ENCODE measurements around the gene IL31. TPM values are rescaled to one million over a fixed set of nuclear protein-coding genes. Genes with fewer than 3 reads are reported as not detected.
A peak's percentile ranks its signal among the peaks of the same experiment; 100 is the strongest.

The IL31 gene
- total RNA-seq, 1 experiment from 2014 or later = not detected

GRCh38 chr12:122133192-122133950 lies 40.6 kb downstream of the IL31 start:
- DNase-seq (ENCODE audit: extremely low read depth, low read depth) = no peak

- no peak for DNase-seq (ENCODE audit: extremely low read depth, low read depth)
Measured at GRCh38 chr12:122130150-122130549, 43.9 kb downstream of the IL31 start.

GRCh38 chr12:122129131-122129530 lies 44.9 kb downstream of the IL31 start:
- DNase-seq (ENCODE audit: extremely low read depth, low read depth) = no peak

GRCh38 chr12:122128481-122128880 lies 45.5 kb downstream of the IL31 start:
- DNase-seq (ENCODE audit: extremely low read depth, low read depth) = no peak

GRCh38 chr12:122127839-122128238 lies 46.2 kb downstream of the IL31 start:
- no peak for DNase-seq (ENCODE audit: extremely low read depth, low read depth)

- DNase-seq (ENCODE audit: extremely low read depth, low read depth) = peak; percentile 49
Measured at GRCh38 chr12:122126713-122127597, 47.1 kb downstream of the IL31 start.

- DNase-seq (ENCODE audit: extremely low read depth, low read depth) = no peak
Measured at GRCh38 chr12:122126342-122126635, 47.7 kb downstream of the IL31 start.

GRCh38 chr12:122125452-122126341 lies 48.3 kb downstream of the IL31 start:
- DNase-seq (ENCODE audit: extremely low read depth, low read depth) = no peak

- DNase-seq (ENCODE audit: extremely low read depth, low read depth) = no peak
Measured at GRCh38 chr12:122124370-122124769, 49.7 kb downstream of the IL31 start.

GRCh38 chr12:122123761-122124145 lies 50.3 kb downstream of the IL31 start:
- no peak for DNase-seq (ENCODE audit: extremely low read depth, low read depth)

GRCh38 chr12:122123051-122123760 lies 50.8 kb downstream of the IL31 start:
- peak; percentile 74 for DNase-seq (ENCODE audit: extremely low read depth, low read depth)

Small RNA genes within 50 kb of the gene (small RNA-seq; reads per million reads assigned to genes)
- gene DIABLO = 0.54 to 0.70 reads per million in 2 experiments

Other genes with a start within 250 kb of the IL31 start
- gene BCL7A, start 152.3 kb downstream of the IL31 start, total RNA-seq (2014; rRNA removed; shearing (Covaris generic)) = 13.1 TPM in 2 replicates
- 8.3 and 8.5 TPM in 2 replicates for gene MLXIP, start 95.5 kb downstream of the IL31 start, total RNA-seq (2014; rRNA removed; shearing (Covaris generic))
- gene LRRC43, start 8.9 kb upstream of the IL31 start, total RNA-seq (2014; rRNA removed; shearing (Covaris generic)) = not detected in 2 replicates
- 0.35 and 0.40 TPM in 2 replicates for gene B3GNT4, start 29.5 kb upstream of the IL31 start, total RNA-seq (2014; rRNA removed; shearing (Covaris generic))
- 59.8 and 67.4 TPM in 2 replicates for gene DIABLO, start 51.8 kb upstream of the IL31 start, total RNA-seq (2014; rRNA removed; shearing (Covaris generic))
- 17.3 and 23.6 TPM in 2 replicates for gene VPS33A, start 92.3 kb upstream of the IL31 start, total RNA-seq (2014; rRNA removed; shearing (Covaris generic))
- 106 and 120 TPM in 2 replicates for gene CLIP1, start 248.4 kb upstream of the IL31 start, total RNA-seq (2014; rRNA removed; shearing (Covaris generic))